A549 (cell line): ENCODE measurements around the gene CADPS2. TPM values are rescaled to one million over a fixed set of nuclear protein-coding genes. Genes with fewer than 3 reads are reported as not detected.

ENCODE experiments used
- ATAC-seq, 2 experiments: fragments of 200-7000 bp in 1 of 2; fragments of >200 bp in 1 of 2; cut with Nextera tagmentation in 1 of 2; cut with Tn5 transposase in 1 of 2; 3 replicates each; pipeline versions ENCODE4 v1.8.0 to v1.9.1; 2018 to 2020; ENCODE audit warnings: mild to moderate bottlenecking in 1 of 2, moderate library complexity in 1 of 2
- CTCF ChIA-PET: fragments of 300-600 bp; sonication (Branson Sonifier 250); formaldehyde crosslinking; extraction: SDS; loops from one replicate; lab custom pipeline; 2021; ENCODE audit warnings: antibody characterized with exemption, inconsistent platforms; lab: Yijun Ruan, JAX
- POLR2A ChIA-PET: fragments of 350-600 bp; formaldehyde crosslinking; extraction: SDS; loops from one replicate; lab custom pipeline; 2021; ENCODE audit warnings: antibody characterized with exemption, inconsistent platforms; lab: Yijun Ruan, JAX
- DNase-seq, 2 experiments: peaks; one replicate each; pipeline versions ENCODE4 v3.0.0 to v3.0.0-alpha.2; 2011 to 2016; ENCODE audit warnings: low read depth in 1 of 2, low spot score in 1 of 2
- FAIRE-seq: peaks from 2 replicates; lab custom pipeline; 2011; peaks lifted over from hg19 to GRCh38; lab: Jason Lieb, UNC
- H3K27ac ChIP-seq, 2 experiments: fragments of >200 bp; sonication (Bioruptor Twin); formaldehyde crosslinking; 3 replicates each; pipeline ENCODE4 v1.5.1; 2016 to 2017
- H3K4me1 ChIP-seq: fragments of >200 bp; sonication (Bioruptor Twin); formaldehyde crosslinking; 3 replicates; pipeline ENCODE4 v1.6.1; 2016
- H3K4me2 ChIP-seq: fragments of >200 bp; sonication (Bioruptor Twin); formaldehyde crosslinking; 3 replicates; pipeline ENCODE4 v1.6.1; 2016
- H3K4me3 ChIP-seq: fragments of >200 bp; sonication (Bioruptor Twin); formaldehyde crosslinking; 3 replicates; pipeline ENCODE4 v1.5.1; 2016
- H3K9me3 ChIP-seq: fragments of >200 bp; sonication (Bioruptor Twin); formaldehyde crosslinking; 3 replicates; pipeline ENCODE4 v1.6.1; 2016
- CEBPB ChIP-seq, 2 experiments: fragments of >200 bp in 1 of 2; sonication (Bioruptor Twin) in 1 of 2; formaldehyde crosslinking in 1 of 2; IDR thresholded peaks; 2 replicates each; pipeline ENCODE4 v1.6.1; 2012 to 2016
- EP300 ChIP-seq, 2 experiments: fragments of >200 bp; sonication (Bioruptor Twin); formaldehyde crosslinking; IDR thresholded peaks; 2 replicates in 1 of 2; 3 replicates in 1 of 2; pipeline ENCODE4 v1.6.1; 2016 to 2017
- FOSB ChIP-seq: fragments of 250-450 bp; sonication (Bioruptor Pico); IDR thresholded peaks from 2 replicates; pipeline ENCODE4 v1.5.0; 2020; ENCODE audit warnings: mild to moderate bottlenecking, moderate library complexity
- HEYL ChIP-seq: fragments of 250-450 bp; sonication (Bioruptor Pico); IDR thresholded peaks from 2 replicates; pipeline ENCODE4 v1.8.0; 2021; ENCODE audit warnings: mild to moderate bottlenecking, moderate library complexity
- HOXA7 ChIP-seq: fragments of 250-450 bp; sonication (Bioruptor Pico); IDR thresholded peaks from 2 replicates; pipeline ENCODE4 v1.5.0; 2020; ENCODE audit warnings: mild to moderate bottlenecking, moderate library complexity
- MAFK ChIP-seq: fragments of 450-650 bp; IDR thresholded peaks from 2 replicates; pipeline ENCODE4 v1.6.1; 2014; ENCODE audit not compliant: partially characterized antibody
- MAZ ChIP-seq: fragments of 150-350 bp; IDR thresholded peaks from 2 replicates; pipeline ENCODE4 v1.6.1; 2014; ENCODE audit warnings: antibody characterized with exemption, low read depth, low read length, borderline replicate concordance
- NFE2L2 ChIP-seq: fragments of 150-350 bp; conservative IDR thresholded peaks from 2 replicates; pipeline ENCODE4 v1.6.1; 2014; ENCODE audit warnings: low read length
- NPAS2 ChIP-seq: fragments of 250-450 bp; sonication (Bioruptor Pico); IDR thresholded peaks from 2 replicates; pipeline ENCODE4 v1.8.0; 2022; ENCODE audit warnings: mild to moderate bottlenecking, moderate library complexity, borderline replicate concordance
- POLR2AphosphoS2 ChIP-seq: conservative IDR thresholded peaks from 2 replicates; pipeline ENCODE4 v1.6.1; 2012; ENCODE audit warnings: low read length, improper control_type of control experiment, inconsistent platforms
- RARB ChIP-seq: fragments of 250-450 bp; sonication (Bioruptor Pico); IDR thresholded peaks from 2 replicates; pipeline ENCODE4 v1.8.0; 2021; ENCODE audit warnings: mild to moderate bottlenecking, moderate library complexity
- SMC3 ChIP-seq: fragments of >200 bp; sonication (Bioruptor Twin); formaldehyde crosslinking; IDR thresholded peaks from 3 replicates; pipeline ENCODE4 v1.6.1; 2018; ENCODE audit warnings: inconsistent platforms
- ZC3H11A ChIP-seq: fragments of 450-650 bp; IDR thresholded peaks from 2 replicates; pipeline ENCODE4 v1.6.1; 2014; ENCODE audit warnings: antibody characterized with exemption, mild to moderate bottlenecking
- ZFP36 ChIP-seq: fragments of 450-650 bp; IDR thresholded peaks from 2 replicates; pipeline ENCODE4 v1.6.1; 2014; ENCODE audit warnings: borderline replicate concordance; ENCODE audit not compliant: partially characterized antibody
- ZNF302 ChIP-seq: fragments of 250-450 bp; sonication (Bioruptor Pico); IDR thresholded peaks from 2 replicates; pipeline ENCODE4 v1.9.0; 2021; ENCODE audit warnings: inconsistent platforms, mild to moderate bottlenecking, moderate library complexity
- WGBS: methylation state at CpG from one replicate; pipeline ENCODE4 v1.1.6; 2017; ENCODE audit errors: missing lambda C conversion rate; 5-methylcytosine and 5-hydroxymethylcytosine counted together
- polyA plus RNA-seq, 4 experiments: library from polyadenylated mRNA; depleted of rRNA in 3 of 4; stranded (reverse); fragments of >200 nt; fragmentation: RNase III in 1 of 4; extraction: RNeasy Plus Mini Kit Qiagen cat#74134 plus additional on column Dnase treatment in 1 of 4; gene quantifications; 2 replicates in 3 of 4; 3 replicates in 1 of 4; pipeline ENCODE4 v1.2.3, GENCODE V29; 2011 to 2017
- TF ChIP-seq, protein P1 (sequence below): fragments of >200 bp; sonication (Bioruptor Twin); formaldehyde crosslinking; IDR thresholded peaks from 3 replicates; pipeline ENCODE4 v1.6.1; 2016
- TF ChIP-seq, protein P2 (sequence below): IDR thresholded peaks from 2 replicates; pipeline ENCODE4 v1.6.1; 2012; ENCODE audit warnings: low read depth, borderline replicate concordance
- TF ChIP-seq, protein P3 (sequence below): IDR thresholded peaks from 2 replicates; pipeline ENCODE4 v1.6.1; 2012
- TF ChIP-seq, protein P4 (sequence below): fragments of 150-350 bp; IDR thresholded peaks from 2 replicates; pipeline ENCODE4 v1.6.1; 2014; ENCODE audit warnings: low read depth, mild to moderate bottlenecking, low read length
- TF ChIP-seq, protein P5 (sequence below): fragments of >200 bp; sonication (Bioruptor Twin); formaldehyde crosslinking; IDR thresholded peaks from 2 replicates; pipeline ENCODE4 v1.6.1; 2016

CADPS2 gene
- polyA plus RNA-seq, 2 of the 4 experiments (the other 2 are of a cell fraction) = 0.04 to 0.10 TPM

DNA sequence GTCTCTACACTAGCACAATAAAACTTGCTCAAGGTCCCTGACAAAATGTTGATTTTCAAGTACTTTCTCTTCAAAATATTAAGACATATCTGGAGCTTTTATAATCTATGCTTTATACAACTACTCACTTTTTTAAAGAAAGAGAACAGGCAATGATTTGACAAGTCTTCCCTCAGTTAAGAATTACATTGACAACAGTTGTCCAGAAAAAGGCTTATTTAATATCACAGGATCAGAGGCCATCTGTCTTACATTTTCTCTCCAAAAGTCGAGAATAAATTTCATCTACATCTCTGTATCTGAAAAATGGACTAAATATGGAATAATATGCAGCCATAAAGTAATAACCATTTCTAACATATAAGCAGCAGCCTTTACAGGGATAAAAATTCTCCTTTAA, 175.3 kb downstream of the CADPS2 start:
- Histone ChIP-seq H3K27ac (no peak overlapping the region), H3K4me1 (no peaks in the 10 kb centered on the region), H3K9me3 (no peaks in the 10 kb centered on the region), H3K4me2 (no peak overlapping the region), H3K4me3 (no peak overlapping the region)
- no peak for TF ChIP-seq FOSB (CRISPR knock-in tag)
- TF ChIP-seq ZFP36 = no peak
- no peak for TF ChIP-seq NFE2L2
- TF ChIP-seq, protein P1, sequence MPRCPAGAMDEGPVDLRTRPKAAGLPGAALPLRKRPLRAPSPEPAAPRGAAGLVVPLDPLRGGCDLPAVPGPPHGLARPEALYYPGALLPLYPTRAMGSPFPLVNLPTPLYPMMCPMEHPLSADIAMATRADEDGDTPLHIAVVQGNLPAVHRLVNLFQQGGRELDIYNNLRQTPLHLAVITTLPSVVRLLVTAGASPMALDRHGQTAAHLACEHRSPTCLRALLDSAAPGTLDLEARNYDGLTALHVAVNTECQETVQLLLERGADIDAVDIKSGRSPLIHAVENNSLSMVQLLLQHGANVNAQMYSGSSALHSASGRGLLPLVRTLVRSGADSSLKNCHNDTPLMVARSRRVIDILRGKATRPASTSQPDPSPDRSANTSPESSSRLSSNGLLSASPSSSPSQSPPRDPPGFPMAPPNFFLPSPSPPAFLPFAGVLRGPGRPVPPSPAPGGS = no peak
- TF ChIP-seq, protein P2, sequence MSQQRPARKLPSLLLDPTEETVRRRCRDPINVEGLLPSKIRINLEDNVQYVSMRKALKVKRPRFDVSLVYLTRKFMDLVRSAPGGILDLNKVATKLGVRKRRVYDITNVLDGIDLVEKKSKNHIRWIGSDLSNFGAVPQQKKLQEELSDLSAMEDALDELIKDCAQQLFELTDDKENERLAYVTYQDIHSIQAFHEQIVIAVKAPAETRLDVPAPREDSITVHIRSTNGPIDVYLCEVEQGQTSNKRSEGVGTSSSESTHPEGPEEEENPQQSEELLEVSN = no peak
- TF ChIP-seq, protein P3, sequence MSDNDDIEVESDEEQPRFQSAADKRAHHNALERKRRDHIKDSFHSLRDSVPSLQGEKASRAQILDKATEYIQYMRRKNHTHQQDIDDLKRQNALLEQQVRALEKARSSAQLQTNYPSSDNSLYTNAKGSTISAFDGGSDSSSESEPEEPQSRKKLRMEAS = no peak
- TF ChIP-seq POLR2AphosphoS2 = no peak
- TF ChIP-seq SMC3 = no peak
- TF ChIP-seq, protein P4, sequence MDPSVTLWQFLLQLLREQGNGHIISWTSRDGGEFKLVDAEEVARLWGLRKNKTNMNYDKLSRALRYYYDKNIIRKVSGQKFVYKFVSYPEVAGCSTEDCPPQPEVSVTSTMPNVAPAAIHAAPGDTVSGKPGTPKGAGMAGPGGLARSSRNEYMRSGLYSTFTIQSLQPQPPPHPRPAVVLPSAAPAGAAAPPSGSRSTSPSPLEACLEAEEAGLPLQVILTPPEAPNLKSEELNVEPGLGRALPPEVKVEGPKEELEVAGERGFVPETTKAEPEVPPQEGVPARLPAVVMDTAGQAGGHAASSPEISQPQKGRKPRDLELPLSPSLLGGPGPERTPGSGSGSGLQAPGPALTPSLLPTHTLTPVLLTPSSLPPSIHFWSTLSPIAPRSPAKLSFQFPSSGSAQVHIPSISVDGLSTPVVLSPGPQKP = no peak
- no peak for TF ChIP-seq CEBPB (IDR thresholded peaks at IDR 0.05)
- ATAC-seq (no peak), DNase-seq (no peak), FAIRE-seq (no peak)
- ChIA-PET CTCF (no interaction called here), POLR2A (no interaction called here)
- WGBS = 5% methylated on average over 1 of the region's 1 CpG

DNA sequence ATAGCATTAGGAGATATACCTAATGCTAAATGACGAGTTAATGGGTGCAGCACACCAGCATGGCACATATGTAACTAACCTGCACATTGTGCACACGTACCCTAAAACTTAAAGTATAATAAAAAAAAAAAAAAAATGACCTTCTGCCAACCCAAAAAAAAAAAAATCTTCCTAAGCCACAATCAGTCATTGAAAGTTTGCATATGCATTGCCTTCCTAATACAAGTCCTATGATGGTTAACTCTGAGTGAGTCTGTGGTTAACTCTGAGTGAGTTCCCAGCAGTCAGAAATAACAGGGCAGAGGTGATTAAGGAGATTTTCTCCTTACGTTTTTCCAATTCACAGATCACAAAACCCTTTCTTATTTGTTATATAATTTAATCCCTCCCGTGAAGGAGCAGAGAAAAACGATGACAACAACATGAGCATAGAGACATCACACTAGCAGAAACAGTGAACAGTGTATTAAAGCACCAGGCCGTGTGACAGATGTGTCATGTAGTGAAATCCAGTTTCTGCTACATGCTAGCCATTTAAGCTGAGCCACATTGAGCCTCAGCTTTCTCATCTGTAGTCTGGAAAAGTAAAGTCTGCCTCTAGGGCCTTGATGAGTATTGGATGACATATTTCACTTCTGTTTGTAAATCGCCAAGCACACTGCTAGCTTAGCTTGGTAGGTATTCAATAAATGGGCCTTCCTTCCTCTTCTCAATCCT, 176.2 kb downstream of the CADPS2 start:
- FAIRE-seq = no peak

DNA sequence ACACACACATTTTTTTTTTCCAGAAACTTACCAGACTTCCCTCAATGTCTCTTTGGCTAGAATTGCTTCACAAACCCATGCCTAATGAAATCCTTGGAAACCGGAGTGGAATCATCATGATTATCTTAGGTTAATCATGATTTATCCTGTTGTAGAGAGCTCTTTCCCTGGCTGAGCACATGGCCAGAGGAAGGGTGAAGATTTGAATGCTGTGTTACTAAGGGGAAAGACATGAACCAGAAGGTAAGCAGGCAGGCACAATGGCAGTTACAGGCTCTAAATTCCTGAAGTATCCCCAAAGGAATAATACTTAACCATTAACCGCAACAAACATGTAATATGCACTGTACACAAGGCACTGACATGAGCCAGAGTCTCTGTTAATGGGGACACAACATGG, 179.4 kb downstream of the CADPS2 start:
- DNase-seq = no peak
- no peaks in the 10 kb centered on the region for H3K4me1 ChIP-seq
- no peak for ATAC-seq
- H3K4me2 ChIP-seq = no peak overlapping the region
- no peak overlapping the region for H3K4me3 ChIP-seq
- no peak for TF ChIP-seq ZNF302 (CRISPR knock-in tag)
- TF ChIP-seq HOXA7 (CRISPR knock-in tag) = no peak
- TF ChIP-seq, protein P5, sequence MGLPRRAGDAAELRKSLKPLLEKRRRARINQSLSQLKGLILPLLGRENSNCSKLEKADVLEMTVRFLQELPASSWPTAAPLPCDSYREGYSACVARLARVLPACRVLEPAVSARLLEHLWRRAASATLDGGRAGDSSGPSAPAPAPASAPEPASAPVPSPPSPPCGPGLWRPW = no peak
- TF ChIP-seq MAFK = no peak
- no peak for TF ChIP-seq ZC3H11A
- TF ChIP-seq HEYL (CRISPR knock-in tag) = no peak
- TF ChIP-seq RARB = no peak
- POLR2A ChIA-PET = no interaction called here
- no peak overlapping the region for H3K27ac ChIP-seq
- no peak for FAIRE-seq
- 14% methylated on average over 2 of the region's 2 CpGs for WGBS
- H3K9me3 ChIP-seq = no peaks in the 10 kb centered on the region
- CTCF ChIA-PET = no interaction called here

More for the DNA sequence above, 176.2 kb downstream of the CADPS2 start:
- Histone ChIP-seq H3K4me1 (no peaks in the 10 kb centered on the region), H3K4me2 (no peak overlapping the region)
- DNase-seq = no peak
- TF ChIP-seq, protein P5 = no peak
- TF ChIP-seq MAZ (no peak), HOXA7 (CRISPR knock-in tag) (no peak), EP300 (IDR thresholded peaks at IDR 0.05) (no peak), POLR2AphosphoS2 (no peak), NPAS2 (CRISPR knock-in tag) (no peak)
- TF ChIP-seq, protein P4 = no peak
- TF ChIP-seq, all 56 proteins: peak for 0
- Histone ChIP-seq H3K9me3 (no peaks in the 10 kb centered on the region), H3K4me3 (no peak overlapping the region), H3K27ac (no peak overlapping the region)
- ChIA-PET POLR2A (no interaction called here), CTCF (no interaction called here)
- 11% methylated on average over 7 of the region's 7 CpGs for WGBS
- ATAC-seq = no peak
